GM19468 (cell line): Measurements from ENCODE around the gene PID1.
"Not testable (repeated sequence)": the region's sequence is repeated elsewhere in the genome, so short reads cannot be mapped to it uniquely, and the experiment has no call there.

Source experiments
- ATAC-seq: cut with Tn5 transposase; IDR thresholded peaks from one replicate; pipeline ENCODE4 v1.9.1; 2021; ENCODE audit warnings: mild to moderate bottlenecking, moderate library complexity, moderate number of reproducible peaks; ENCODE audit not compliant: unreplicated experiment; ENCODE audit errors: extremely low read depth

PID1 gene

GRCh38 chr2:229088517-229088913 is 182.6 kb downstream of the PID1 start:
- ATAC-seq: no peak

- ATAC-seq: no peak
Observed at GRCh38 chr2:229087843-229088516, 183.1 kb downstream of the PID1 start.

- no peak for ATAC-seq
Observed at GRCh38 chr2:229087267-229087666, 183.8 kb downstream of the PID1 start.

GRCh38 chr2:229085439-229085838 is 185.6 kb downstream of the PID1 start:
- ATAC-seq: no peak

- ATAC-seq: no peak
Observed at GRCh38 chr2:229084447-229084846, 186.6 kb downstream of the PID1 start.

GRCh38 chr2:229083606-229084340 is 187.3 kb downstream of the PID1 start:
- no peak for ATAC-seq

- no peak for ATAC-seq
Observed at GRCh38 chr2:229081411-229081810, 189.7 kb downstream of the PID1 start.

GRCh38 chr2:229080172-229080571 is 190.9 kb downstream of the PID1 start:
- no peak for ATAC-seq

- ATAC-seq: not testable (repeated sequence)
Observed at GRCh38 chr2:229076886-229077285, 194.2 kb downstream of the PID1 start.

- ATAC-seq: no peak
Observed at GRCh38 chr2:229073935-229074334, 197.2 kb downstream of the PID1 start.

- ATAC-seq: no peak
Observed at GRCh38 chr2:229071292-229071976, 199.7 kb downstream of the PID1 start.

GRCh38 chr2:229066121-229066715 is 204.9 kb downstream of the PID1 start:
- ATAC-seq: no peak

GRCh38 chr2:229064749-229065148 is 206.3 kb downstream of the PID1 start:
- no peak for ATAC-seq

- ATAC-seq: no peak
Observed at GRCh38 chr2:229060147-229060546, 210.9 kb downstream of the PID1 start.

GRCh38 chr2:229059331-229060033 is 211.6 kb downstream of the PID1 start:
- no peak for ATAC-seq

GRCh38 chr2:229057976-229058553 is 213.0 kb downstream of the PID1 start:
- ATAC-seq: no peak

GRCh38 chr2:229054311-229054710 is 216.8 kb downstream of the PID1 start:
- ATAC-seq: no peak

- no peak for ATAC-seq
Observed at GRCh38 chr2:229051798-229052197, 219.3 kb downstream of the PID1 start.

- no peak for ATAC-seq
Observed at GRCh38 chr2:229050133-229050532, 221.0 kb downstream of the PID1 start.

- no peak for ATAC-seq
Observed at GRCh38 chr2:229048134-229048533, 223.0 kb downstream of the PID1 start.
